ENCODE measurements around the gene NCKAP5.

NCKAP5 gene

DNA sequence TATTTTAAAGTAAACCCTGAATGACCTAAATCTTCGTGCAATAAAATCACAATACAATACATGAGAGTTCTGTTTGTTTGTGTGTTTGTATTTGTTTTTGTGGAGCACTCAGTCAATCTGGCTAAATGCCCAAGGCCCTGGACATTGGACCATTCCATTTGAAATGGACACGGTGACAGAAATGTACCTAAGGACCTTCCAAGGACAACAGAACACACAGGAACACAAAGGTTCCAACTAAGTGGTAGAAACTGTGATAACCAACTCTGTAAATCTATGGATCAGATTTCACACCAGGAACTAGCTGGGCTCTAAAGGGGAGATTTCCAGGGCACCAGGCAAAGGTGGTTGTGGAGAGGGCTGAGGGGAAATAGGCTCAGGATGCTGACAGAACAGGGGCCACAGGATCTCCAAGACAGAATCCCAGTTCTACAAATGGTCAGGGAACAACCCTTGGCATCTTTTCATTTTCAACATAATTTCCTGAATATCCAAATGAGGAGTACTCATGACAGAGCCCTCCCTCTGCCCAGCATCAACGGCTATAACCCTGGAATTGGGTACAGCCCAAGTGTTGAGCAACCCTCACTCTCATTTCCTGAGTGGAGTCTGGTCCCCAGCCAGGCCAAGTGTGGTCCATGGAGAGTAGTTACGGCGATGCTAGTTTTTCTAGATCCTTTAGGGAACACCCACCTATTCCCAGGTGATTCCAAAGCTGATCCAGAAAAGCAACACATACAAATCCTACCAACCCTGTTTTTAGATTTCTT is 78.4 kb downstream of the NCKAP5 start:
- 77% methylated on average over 2 of the region's 5 CpGs for WGBS (ENCODE audit: insufficient coverage)
- Histone ChIP-seq H3K27me3 (replicated peaks in 2 of 5; ENCODE audit: control insufficient read depth in 4 of 5, insufficient read depth in 5 of 5, low read length in 4 of 5) (no peaks in the 10 kb centered on the region), H3K9me3 (ENCODE audit: control extremely low read depth in 1 of 5, control insufficient read depth in 4 of 5, insufficient read depth in 2 of 5, low read depth in 1 of 5, low read length in 4 of 5) (no peaks in the 10 kb centered on the region), H3K36me3 (ENCODE audit: control insufficient read depth in 4 of 4, insufficient read depth in 4 of 4, low read length in 3 of 4) (no peaks in the 10 kb centered on the region), H3K4me3 (ENCODE audit: control insufficient read depth in 1 of 7, extremely low read depth in 1 of 7, insufficient read depth in 4 of 7, low read depth in 2 of 7, low read length in 6 of 7) (no peak overlapping the region), H3K27ac (ENCODE audit: insufficient read depth in 1 of 2, low read depth in 1 of 2, low read length in 2 of 2, poor library complexity in 1 of 2, severe bottlenecking in 2 of 2) (no peak overlapping the region), H3K4me1 (ENCODE audit: control extremely low read depth in 1 of 4, control insufficient read depth in 4 of 4, insufficient read depth in 4 of 4, low read length in 3 of 4) (no peaks in the 10 kb centered on the region)
- no peak for DNase-seq
- ChIA-PET CTCF (no interaction called here), POLR2A (no interaction called here)

DNA sequence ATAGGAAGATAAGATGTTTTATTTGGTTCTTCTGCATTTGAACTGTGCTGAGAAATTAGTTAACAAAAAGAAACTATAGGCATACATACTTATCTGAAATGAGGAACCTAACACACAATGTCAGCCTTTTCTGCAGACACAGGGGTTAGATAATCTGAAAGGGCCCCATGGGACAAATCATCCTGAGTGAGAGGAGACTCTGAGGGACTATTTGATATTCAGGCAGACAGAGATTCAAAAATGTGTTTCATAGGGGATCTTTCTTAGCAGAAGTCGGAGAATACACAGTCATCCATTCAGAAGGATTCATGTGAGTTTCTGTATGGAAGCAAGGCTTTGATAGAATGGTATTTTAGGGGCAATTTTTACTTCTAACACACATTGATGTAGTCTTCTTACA is 79.1 kb downstream of the NCKAP5 start:
- no CpG with 5 or more reads among the region's 1 CpG for WGBS (ENCODE audit: insufficient coverage)
- Histone ChIP-seq H3K27ac (ENCODE audit: insufficient read depth in 1 of 2, low read depth in 1 of 2, low read length in 2 of 2, poor library complexity in 1 of 2, severe bottlenecking in 2 of 2) (no peak overlapping the region), H3K4me3 (ENCODE audit: control insufficient read depth in 1 of 7, extremely low read depth in 1 of 7, insufficient read depth in 4 of 7, low read depth in 2 of 7, low read length in 6 of 7) (no peak overlapping the region), H3K4me1 (ENCODE audit: control extremely low read depth in 1 of 4, control insufficient read depth in 4 of 4, insufficient read depth in 4 of 4, low read length in 3 of 4) (no peaks in the 10 kb centered on the region), H3K27me3 (replicated peaks in 2 of 5; ENCODE audit: control insufficient read depth in 4 of 5, insufficient read depth in 5 of 5, low read length in 4 of 5) (no peaks in the 10 kb centered on the region), H3K9me3 (ENCODE audit: control extremely low read depth in 1 of 5, control insufficient read depth in 4 of 5, insufficient read depth in 2 of 5, low read depth in 1 of 5, low read length in 4 of 5) (no peaks in the 10 kb centered on the region), H3K36me3 (ENCODE audit: control insufficient read depth in 4 of 4, insufficient read depth in 4 of 4, low read length in 3 of 4) (no peaks in the 10 kb centered on the region)
- DNase-seq, result no peak
- ChIA-PET CTCF (no interaction called here), POLR2A (no interaction called here)

GRCh38 chr2:133486771-133487191 is 81.5 kb downstream of the NCKAP5 start:
- no peak overlapping the region for H3K27ac ChIP-seq (ENCODE audit: insufficient read depth in 1 of 2, low read depth in 1 of 2, low read length in 2 of 2, poor library complexity in 1 of 2, severe bottlenecking in 2 of 2)
- no peaks in the 10 kb centered on the region for H3K4me1 ChIP-seq (ENCODE audit: control extremely low read depth in 1 of 4, control insufficient read depth in 4 of 4, insufficient read depth in 4 of 4, low read length in 3 of 4)
- DNase-seq, result no peak
- peaks cover 0 to 2% (median 0%) of the 10 kb centered on the region in 5 experiments for H3K27me3 ChIP-seq (replicated peaks in 2 of 5; ENCODE audit: control insufficient read depth in 4 of 5, insufficient read depth in 5 of 5, low read length in 4 of 5)
- ChIA-PET CTCF (no interaction called here), POLR2A (no interaction called here)
- H3K4me3 ChIP-seq (ENCODE audit: control insufficient read depth in 1 of 7, extremely low read depth in 1 of 7, insufficient read depth in 4 of 7, low read depth in 2 of 7, low read length in 6 of 7), result no peak overlapping the region
- H3K36me3 ChIP-seq (ENCODE audit: control insufficient read depth in 4 of 4, insufficient read depth in 4 of 4, low read length in 3 of 4), result no peaks in the 10 kb centered on the region
- WGBS (ENCODE audit: insufficient coverage), result 46% methylated on average over 5 of the region's 5 CpGs
- H3K9me3 ChIP-seq (ENCODE audit: control extremely low read depth in 1 of 5, control insufficient read depth in 4 of 5, insufficient read depth in 2 of 5, low read depth in 1 of 5, low read length in 4 of 5), result no peaks in the 10 kb centered on the region

DNA sequence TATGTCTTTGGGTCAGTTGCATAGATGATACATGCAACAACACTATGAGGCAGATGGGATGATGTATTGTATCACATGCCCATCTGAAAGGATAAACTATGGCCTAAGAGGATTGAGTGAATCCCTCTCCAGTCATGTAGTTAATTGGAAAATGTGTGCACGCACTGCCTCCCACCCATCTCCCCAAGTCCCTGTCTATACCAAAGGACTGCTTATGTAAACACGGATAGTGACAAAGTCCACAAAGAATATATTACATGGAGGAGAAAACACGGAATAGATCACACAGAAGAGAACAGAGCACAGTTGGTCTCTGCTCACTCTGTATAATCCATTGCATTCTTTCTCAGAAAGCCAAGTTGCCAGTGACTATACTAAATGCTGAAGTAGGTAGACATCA is 82.4 kb downstream of the NCKAP5 start:
- 100% methylated on average over 2 of the region's 3 CpGs for WGBS (ENCODE audit: insufficient coverage)
- H3K9me3 ChIP-seq (ENCODE audit: control extremely low read depth in 1 of 5, control insufficient read depth in 4 of 5, insufficient read depth in 2 of 5, low read depth in 1 of 5, low read length in 4 of 5), result no peaks in the 10 kb centered on the region
- H3K4me1 ChIP-seq (ENCODE audit: control extremely low read depth in 1 of 4, control insufficient read depth in 4 of 4, insufficient read depth in 4 of 4, low read length in 3 of 4), result no peaks in the 10 kb centered on the region
- no peak overlapping the region for H3K4me3 ChIP-seq (ENCODE audit: control insufficient read depth in 1 of 7, extremely low read depth in 1 of 7, insufficient read depth in 4 of 7, low read depth in 2 of 7, low read length in 6 of 7)
- H3K27me3 ChIP-seq (replicated peaks in 2 of 5; ENCODE audit: control insufficient read depth in 4 of 5, insufficient read depth in 5 of 5, low read length in 4 of 5), result peaks cover 0 to 2% (median 0%) of the 10 kb centered on the region in 5 experiments
- DNase-seq, result no peak
- no peak overlapping the region for H3K27ac ChIP-seq (ENCODE audit: insufficient read depth in 1 of 2, low read depth in 1 of 2, low read length in 2 of 2, poor library complexity in 1 of 2, severe bottlenecking in 2 of 2)
- POLR2A ChIA-PET, result no interaction called here
- CTCF ChIA-PET, result no interaction called here
- H3K36me3 ChIP-seq (ENCODE audit: control insufficient read depth in 4 of 4, insufficient read depth in 4 of 4, low read length in 3 of 4), result no peaks in the 10 kb centered on the region

GRCh38 chr2:133484784-133485183 is 83.5 kb downstream of the NCKAP5 start:
- H3K4me1 ChIP-seq (ENCODE audit: control extremely low read depth in 1 of 4, control insufficient read depth in 4 of 4, insufficient read depth in 4 of 4, low read length in 3 of 4), result no peaks in the 10 kb centered on the region
- POLR2A ChIA-PET, result no interaction called here
- DNase-seq, result no peak
- no peak overlapping the region for H3K4me3 ChIP-seq (ENCODE audit: control insufficient read depth in 1 of 7, extremely low read depth in 1 of 7, insufficient read depth in 4 of 7, low read depth in 2 of 7, low read length in 6 of 7)
- H3K27me3 ChIP-seq (replicated peaks in 2 of 5; ENCODE audit: control insufficient read depth in 4 of 5, insufficient read depth in 5 of 5, low read length in 4 of 5), result peaks cover 0 to 2% (median 0%) of the 10 kb centered on the region in 5 experiments
- WGBS (ENCODE audit: insufficient coverage), result 80% methylated on average over 2 of the region's 3 CpGs
- CTCF ChIA-PET, result no interaction called here
- no peaks in the 10 kb centered on the region for H3K9me3 ChIP-seq (ENCODE audit: control extremely low read depth in 1 of 5, control insufficient read depth in 4 of 5, insufficient read depth in 2 of 5, low read depth in 1 of 5, low read length in 4 of 5)
- H3K27ac ChIP-seq (ENCODE audit: insufficient read depth in 1 of 2, low read depth in 1 of 2, low read length in 2 of 2, poor library complexity in 1 of 2, severe bottlenecking in 2 of 2), result no peak overlapping the region
- H3K36me3 ChIP-seq (ENCODE audit: control insufficient read depth in 4 of 4, insufficient read depth in 4 of 4, low read length in 3 of 4), result no peaks in the 10 kb centered on the region

- H3K27me3 ChIP-seq (replicated peaks in 2 of 5; ENCODE audit: control insufficient read depth in 4 of 5, insufficient read depth in 5 of 5, low read length in 4 of 5), result peaks cover 0 to 2% (median 0%) of the 10 kb centered on the region in 5 experiments
- WGBS (ENCODE audit: insufficient coverage), result 100% methylated on average over 2 of the region's 3 CpGs
- H3K36me3 ChIP-seq (ENCODE audit: control insufficient read depth in 4 of 4, insufficient read depth in 4 of 4, low read length in 3 of 4), result no peaks in the 10 kb centered on the region
- ChIA-PET CTCF (interaction anchor here (0.7 kb wide), 1 partner anchor 41 kb away, joined by 3 read pairs; no protein-coding TSS in a partner anchor), POLR2A (no interaction called here)
- no peaks in the 10 kb centered on the region for H3K9me3 ChIP-seq (ENCODE audit: control extremely low read depth in 1 of 5, control insufficient read depth in 4 of 5, insufficient read depth in 2 of 5, low read depth in 1 of 5, low read length in 4 of 5)
- DNase-seq, result no peak
- no peak overlapping the region for H3K27ac ChIP-seq (ENCODE audit: insufficient read depth in 1 of 2, low read depth in 1 of 2, low read length in 2 of 2, poor library complexity in 1 of 2, severe bottlenecking in 2 of 2)
- H3K4me1 ChIP-seq (ENCODE audit: control extremely low read depth in 1 of 4, control insufficient read depth in 4 of 4, insufficient read depth in 4 of 4, low read length in 3 of 4), result no peaks in the 10 kb centered on the region
- H3K4me3 ChIP-seq (ENCODE audit: control insufficient read depth in 1 of 7, extremely low read depth in 1 of 7, insufficient read depth in 4 of 7, low read depth in 2 of 7, low read length in 6 of 7), result no peak overlapping the region
Observed at GRCh38 chr2:133484106-133484505, 84.2 kb downstream of the NCKAP5 start.

DNA sequence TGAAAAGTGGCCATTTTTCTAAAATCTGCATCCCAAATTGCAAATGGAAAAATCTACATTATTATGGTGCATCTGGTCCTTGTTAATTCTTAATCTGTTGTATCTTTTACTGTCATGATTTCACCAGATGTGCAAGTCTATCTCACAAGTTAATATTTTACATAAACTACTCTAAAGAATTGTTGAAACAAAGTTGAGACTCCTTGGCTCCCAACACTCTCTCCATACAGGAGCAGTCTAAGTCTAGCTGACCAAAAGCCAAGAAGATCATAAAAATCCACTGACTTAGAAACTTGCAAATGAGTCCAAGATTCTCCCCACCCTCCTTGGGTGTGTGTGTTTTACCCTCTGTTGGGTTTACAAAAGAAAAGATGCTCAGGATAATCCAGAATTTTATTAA is 85.1 kb downstream of the NCKAP5 start:
- ChIA-PET CTCF (interaction anchor here (0.7 kb wide), 1 partner anchor 41 kb away, joined by 3 read pairs; no protein-coding TSS in a partner anchor), POLR2A (no interaction called here)
- Histone ChIP-seq H3K4me3 (ENCODE audit: control insufficient read depth in 1 of 7, extremely low read depth in 1 of 7, insufficient read depth in 4 of 7, low read depth in 2 of 7, low read length in 6 of 7) (no peak overlapping the region), H3K36me3 (ENCODE audit: control insufficient read depth in 4 of 4, insufficient read depth in 4 of 4, low read length in 3 of 4) (no peaks in the 10 kb centered on the region), H3K27me3 (replicated peaks in 2 of 5; ENCODE audit: control insufficient read depth in 4 of 5, insufficient read depth in 5 of 5, low read length in 4 of 5) (peaks cover 0 to 2% (median 0%) of the 10 kb centered on the region in 5 experiments), H3K9me3 (ENCODE audit: control extremely low read depth in 1 of 5, control insufficient read depth in 4 of 5, insufficient read depth in 2 of 5, low read depth in 1 of 5, low read length in 4 of 5) (no peaks in the 10 kb centered on the region), H3K27ac (ENCODE audit: insufficient read depth in 1 of 2, low read depth in 1 of 2, low read length in 2 of 2, poor library complexity in 1 of 2, severe bottlenecking in 2 of 2) (no peak overlapping the region), H3K4me1 (ENCODE audit: control extremely low read depth in 1 of 4, control insufficient read depth in 4 of 4, insufficient read depth in 4 of 4, low read length in 3 of 4) (no peaks in the 10 kb centered on the region)
- no peak for DNase-seq

Measured in common myeloid progenitor, CD34-positive (primary cell).